Transverse colon (tissue), 3 donors: Measurements from ENCODE around the gene HOXB2.

Source experiments
- EP300 ChIP-seq: sonication (generic); formaldehyde crosslinking; IDR thresholded peaks from one replicate; pipeline ENCODE4 v1.6.1; 2017; ENCODE audit warnings: antibody characterized with exemption, low read depth
- POLR2A ChIP-seq: fragments of 450-650 bp; IDR thresholded peaks from one replicate; pipeline ENCODE4 v1.6.1; 2016; ENCODE audit warnings: antibody characterized with exemption, mild to moderate bottlenecking, moderate library complexity
- TF ChIP-seq, protein P1 (sequence below), 5 experiments: fragments of 200-600 bp in 3 of 5; fragments of 450-650 bp in 2 of 5; sonication (generic) in 3 of 5; IDR thresholded peaks; 1 replicate in 2 of 5; 2 replicates in 3 of 5; pipeline ENCODE4 v1.5.1; 2016 to 2017; ENCODE audit warnings: antibody characterized with exemption in 5 of 5, inconsistent platforms in 3 of 5, mild to moderate bottlenecking in 2 of 5, moderate library complexity in 1 of 5

DNA sequence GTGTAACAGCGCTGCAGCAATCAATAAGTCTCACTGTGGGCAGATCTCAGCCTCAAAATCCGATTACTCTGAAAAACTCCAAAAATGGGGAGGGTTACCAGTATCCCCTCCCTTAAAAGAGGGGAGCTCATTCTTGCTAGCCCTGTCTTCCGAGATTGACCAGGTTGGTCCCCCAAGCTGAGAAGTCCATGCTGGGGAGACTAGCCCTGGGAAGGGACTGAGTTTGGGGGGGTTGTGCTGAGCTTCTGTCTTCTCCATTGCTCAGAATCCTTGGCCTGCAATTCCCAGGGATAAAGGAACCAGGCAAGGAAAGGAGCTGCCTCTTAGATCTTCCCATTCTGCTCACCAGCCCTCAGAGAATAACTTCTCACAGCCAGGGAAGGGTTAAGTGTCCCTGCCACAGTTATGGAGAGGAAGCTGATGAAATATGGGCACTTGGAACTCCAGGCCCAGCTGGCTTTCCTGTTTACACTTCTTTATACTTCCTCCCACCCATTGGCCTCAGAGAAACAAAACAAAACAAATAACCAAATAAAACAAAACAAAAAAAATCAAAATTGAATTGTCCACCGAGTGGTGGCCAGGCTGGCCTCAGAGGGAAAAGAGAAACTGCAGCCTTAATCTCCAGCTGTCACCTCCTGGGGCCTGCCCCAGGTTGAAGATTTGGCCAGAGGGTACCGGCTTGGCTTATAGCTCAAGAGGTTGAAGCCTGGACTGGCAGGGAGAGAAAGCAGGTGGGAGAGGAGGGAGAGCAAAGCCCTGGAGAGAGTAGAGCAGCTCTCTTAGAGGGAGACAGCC, 42.6 kb upstream of the HOXB2 start:
- no peak for TF ChIP-seq POLR2A
- TF ChIP-seq, protein P1, sequence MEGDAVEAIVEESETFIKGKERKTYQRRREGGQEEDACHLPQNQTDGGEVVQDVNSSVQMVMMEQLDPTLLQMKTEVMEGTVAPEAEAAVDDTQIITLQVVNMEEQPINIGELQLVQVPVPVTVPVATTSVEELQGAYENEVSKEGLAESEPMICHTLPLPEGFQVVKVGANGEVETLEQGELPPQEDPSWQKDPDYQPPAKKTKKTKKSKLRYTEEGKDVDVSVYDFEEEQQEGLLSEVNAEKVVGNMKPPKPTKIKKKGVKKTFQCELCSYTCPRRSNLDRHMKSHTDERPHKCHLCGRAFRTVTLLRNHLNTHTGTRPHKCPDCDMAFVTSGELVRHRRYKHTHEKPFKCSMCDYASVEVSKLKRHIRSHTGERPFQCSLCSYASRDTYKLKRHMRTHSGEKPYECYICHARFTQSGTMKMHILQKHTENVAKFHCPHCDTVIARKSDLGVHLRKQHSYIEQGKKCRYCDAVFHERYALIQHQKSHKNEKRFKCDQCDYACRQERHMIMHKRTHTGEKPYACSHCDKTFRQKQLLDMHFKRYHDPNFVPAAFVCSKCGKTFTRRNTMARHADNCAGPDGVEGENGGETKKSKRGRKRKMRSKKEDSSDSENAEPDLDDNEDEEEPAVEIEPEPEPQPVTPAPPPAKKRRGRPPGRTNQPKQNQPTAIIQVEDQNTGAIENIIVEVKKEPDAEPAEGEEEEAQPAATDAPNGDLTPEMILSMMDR (IDR thresholded peaks at IDR 0.05): no peak
- no peak for TF ChIP-seq EP300
